ENCODE data around the gene RPTOR. TPM values are rescaled to one million over a fixed set of nuclear protein-coding genes. Genes with fewer than 3 reads are reported as not detected.

Gene RPTOR
- total RNA-seq, 4 donors from 2014 or later, result 47.6 to 56.9 (median 55.4) TPM

DNA sequence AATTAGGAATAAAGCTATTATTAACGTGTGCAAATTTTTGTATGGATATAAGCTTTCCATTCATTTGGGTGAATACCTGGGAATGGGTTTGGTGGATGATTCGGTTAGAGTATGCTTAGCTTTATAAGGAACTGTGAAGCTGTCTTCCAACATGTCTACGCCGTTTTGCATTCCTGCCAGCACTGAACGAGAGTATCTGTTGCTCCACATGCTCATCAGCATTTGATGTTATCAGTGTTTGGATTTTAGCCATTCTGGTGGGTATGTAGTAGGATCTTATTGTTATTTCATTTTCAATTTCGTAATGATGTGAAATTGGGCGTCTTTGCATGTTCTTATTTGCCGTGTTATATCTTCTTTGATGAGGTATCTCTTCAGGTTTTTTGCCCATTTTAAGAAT, 168.0 kb downstream of the RPTOR start:
- H3K4me3 ChIP-seq, result no peak overlapping the region
- no peak for TF ChIP-seq POLR2A (IDR thresholded peaks at IDR 0.05)
- TF ChIP-seq, protein P1, sequence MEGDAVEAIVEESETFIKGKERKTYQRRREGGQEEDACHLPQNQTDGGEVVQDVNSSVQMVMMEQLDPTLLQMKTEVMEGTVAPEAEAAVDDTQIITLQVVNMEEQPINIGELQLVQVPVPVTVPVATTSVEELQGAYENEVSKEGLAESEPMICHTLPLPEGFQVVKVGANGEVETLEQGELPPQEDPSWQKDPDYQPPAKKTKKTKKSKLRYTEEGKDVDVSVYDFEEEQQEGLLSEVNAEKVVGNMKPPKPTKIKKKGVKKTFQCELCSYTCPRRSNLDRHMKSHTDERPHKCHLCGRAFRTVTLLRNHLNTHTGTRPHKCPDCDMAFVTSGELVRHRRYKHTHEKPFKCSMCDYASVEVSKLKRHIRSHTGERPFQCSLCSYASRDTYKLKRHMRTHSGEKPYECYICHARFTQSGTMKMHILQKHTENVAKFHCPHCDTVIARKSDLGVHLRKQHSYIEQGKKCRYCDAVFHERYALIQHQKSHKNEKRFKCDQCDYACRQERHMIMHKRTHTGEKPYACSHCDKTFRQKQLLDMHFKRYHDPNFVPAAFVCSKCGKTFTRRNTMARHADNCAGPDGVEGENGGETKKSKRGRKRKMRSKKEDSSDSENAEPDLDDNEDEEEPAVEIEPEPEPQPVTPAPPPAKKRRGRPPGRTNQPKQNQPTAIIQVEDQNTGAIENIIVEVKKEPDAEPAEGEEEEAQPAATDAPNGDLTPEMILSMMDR (IDR thresholded peaks at IDR 0.05 in 4 of 5, conservative IDR thresholded peaks at IDR 0.05 in 1 of 5), result no peak
- peak overlapping the region in 2 of 4 donors; percentile 65 to 77 for H3K27ac ChIP-seq
- in situ Hi-C loops (cut with MboI; ENCODE audit: low sequenced_read_pairs in 4 of 4) (no loop called here), intact Hi-C loops (cut with DNase I; ENCODE audit: low total_unique reads) (no loop called here)
- peaks cover 20 to 24% of the 10 kb centered on the region in 2 donors for H3K4me1 ChIP-seq
- peaks cover 0 to 10% of the 10 kb centered on the region in 2 donors for H3K36me3 ChIP-seq
- H3K9me3 ChIP-seq, result no peaks in the 10 kb centered on the region
- DNase-seq (no peak), ATAC-seq (no peak)
- H3K27me3 ChIP-seq, result no peaks in the 10 kb centered on the region

DNA sequence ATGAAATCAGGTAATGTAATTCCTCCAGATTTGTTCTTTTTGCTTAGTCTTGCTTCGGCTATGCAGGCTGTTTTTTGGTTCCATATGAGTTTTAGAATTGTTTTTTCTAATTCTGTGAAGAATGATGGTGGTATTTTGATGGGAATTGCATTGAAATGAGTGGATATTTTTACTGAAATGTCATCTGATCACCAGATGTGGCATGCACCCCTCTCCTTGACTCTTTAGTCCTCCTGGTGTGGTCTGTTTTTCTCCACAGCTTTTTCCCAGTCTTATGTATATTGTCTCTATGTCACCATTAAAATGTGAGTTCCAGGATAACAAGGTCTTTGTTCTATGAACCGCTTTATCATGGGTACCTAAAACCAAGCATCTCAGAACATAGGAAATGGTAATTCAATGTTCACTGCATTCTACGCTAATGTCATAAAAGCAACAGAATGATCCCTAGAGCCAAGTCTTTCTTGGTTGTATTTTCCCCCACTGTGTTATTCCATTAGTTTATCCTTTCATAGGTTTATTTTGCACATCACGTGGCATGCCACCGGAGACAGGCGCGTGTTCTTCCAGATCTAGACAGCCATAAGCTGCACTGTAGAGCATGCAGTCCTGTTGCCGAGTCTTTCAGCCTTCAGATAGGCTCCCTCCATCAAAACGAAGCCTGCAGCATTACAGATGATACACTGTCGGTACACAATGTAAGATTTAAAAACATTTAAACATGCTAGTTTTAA, 172.5 kb downstream of the RPTOR start:
- Histone ChIP-seq H3K27me3 (no peaks in the 10 kb centered on the region), H3K9me3 (no peaks in the 10 kb centered on the region), H3K27ac (no peak overlapping the region), H3K4me3 (no peak overlapping the region), H3K36me3 (no peaks in the 10 kb centered on the region), H3K4me1 (peaks cover 18 to 22% of the 10 kb centered on the region in 2 donors)
- in situ Hi-C loops (cut with MboI; ENCODE audit: low sequenced_read_pairs in 4 of 4), result no loop called here
- no peak for DNase-seq
- intact Hi-C loops (cut with DNase I; ENCODE audit: low total_unique reads), result no loop called here
- no peak for TF ChIP-seq POLR2A (IDR thresholded peaks at IDR 0.05)
- no peak for ATAC-seq

DNA sequence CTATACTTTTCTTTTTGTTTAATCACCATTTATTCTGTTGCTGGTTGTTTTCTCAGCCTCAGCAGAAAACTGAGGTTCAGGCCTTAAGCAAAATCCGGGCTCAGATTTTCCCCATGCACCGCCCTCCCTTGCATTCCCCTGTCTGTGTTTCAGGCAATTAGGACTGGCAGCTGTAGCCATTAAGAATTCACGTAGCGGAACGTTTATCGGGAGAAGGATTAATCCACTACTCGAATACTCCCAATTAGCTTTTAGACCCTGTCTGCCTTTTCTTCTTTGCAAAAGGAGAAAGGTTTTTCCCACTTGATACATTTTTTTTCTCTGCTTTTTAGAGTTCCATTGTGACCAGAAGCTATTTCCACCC, 173.1 kb downstream of the RPTOR start:
- Histone ChIP-seq H3K27ac (no peak overlapping the region), H3K27me3 (no peaks in the 10 kb centered on the region), H3K9me3 (no peaks in the 10 kb centered on the region), H3K36me3 (no peaks in the 10 kb centered on the region), H3K4me3 (no peak overlapping the region), H3K4me1 (peaks cover 15 to 16% of the 10 kb centered on the region in 2 donors)
- intact Hi-C loops (cut with DNase I; ENCODE audit: low total_unique reads) (no loop called here), in situ Hi-C loops (cut with MboI; ENCODE audit: low sequenced_read_pairs in 4 of 4) (no loop called here)
- TF ChIP-seq POLR2A (IDR thresholded peaks at IDR 0.05), result no peak
- TF ChIP-seq, protein P1 (IDR thresholded peaks at IDR 0.05 in 4 of 5, conservative IDR thresholded peaks at IDR 0.05 in 1 of 5), result no peak
- no peak for DNase-seq
- ATAC-seq, result no peak

DNA sequence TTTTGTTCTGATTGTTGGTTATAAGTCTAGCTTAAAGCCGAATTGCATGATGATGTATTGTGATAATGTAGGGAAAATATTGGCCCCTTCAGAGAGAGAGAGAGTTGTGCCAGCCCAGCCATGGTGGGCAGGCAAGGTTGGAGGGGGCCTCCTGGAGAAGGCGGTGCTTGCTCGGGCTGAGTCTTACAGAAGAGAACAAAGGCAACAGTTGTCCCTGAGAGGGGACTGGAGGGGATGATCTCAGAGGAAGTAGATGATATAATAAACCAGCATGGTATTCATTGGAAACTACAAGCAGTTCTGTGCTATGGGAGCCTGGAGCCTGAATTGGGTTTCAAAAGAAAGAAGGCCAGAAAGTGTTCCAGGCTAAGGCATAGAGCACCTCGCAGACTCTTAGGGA, 173.8 kb downstream of the RPTOR start:
- no peak overlapping the region for H3K4me3 ChIP-seq
- no peak overlapping the region for H3K27ac ChIP-seq
- intact Hi-C loops (cut with DNase I; ENCODE audit: low total_unique reads) (no loop called here), in situ Hi-C loops (cut with MboI; ENCODE audit: low sequenced_read_pairs in 4 of 4) (no loop called here)
- H3K9me3 ChIP-seq, result no peaks in the 10 kb centered on the region
- H3K36me3 ChIP-seq, result no peaks in the 10 kb centered on the region
- peaks cover 10 to 12% of the 10 kb centered on the region in 2 donors for H3K4me1 ChIP-seq
- no peaks in the 10 kb centered on the region for H3K27me3 ChIP-seq
- DNase-seq (no peak), ATAC-seq (no peak)
- TF ChIP-seq POLR2A (IDR thresholded peaks at IDR 0.05), result no peak
- TF ChIP-seq, protein P1 (IDR thresholded peaks at IDR 0.05 in 4 of 5, conservative IDR thresholded peaks at IDR 0.05 in 1 of 5), result no peak

DNA sequence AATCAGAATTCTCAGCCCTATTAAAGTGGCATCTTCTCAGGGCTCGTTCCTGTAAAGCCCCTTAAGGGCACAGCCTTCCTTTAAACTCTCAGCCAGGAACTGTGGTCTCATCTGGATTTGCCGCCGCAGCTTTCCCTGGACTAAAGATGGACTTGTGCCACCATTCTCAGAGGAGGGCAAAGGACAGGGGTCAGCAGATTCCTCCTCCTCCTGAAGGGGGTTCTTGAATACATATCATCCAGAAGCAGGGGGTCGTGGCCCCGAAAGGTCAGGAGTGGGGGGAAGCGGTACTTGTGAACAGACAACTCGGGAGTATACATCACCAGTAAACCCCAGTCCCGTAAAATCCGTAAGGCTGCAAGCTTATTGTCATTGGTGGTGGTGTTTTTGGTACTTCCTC, 174.8 kb downstream of the RPTOR start:
- no peak overlapping the region for H3K4me3 ChIP-seq
- no peaks in the 10 kb centered on the region for H3K36me3 ChIP-seq
- H3K27ac ChIP-seq, result no peak overlapping the region
- no peaks in the 10 kb centered on the region for H3K27me3 ChIP-seq
- H3K4me1 ChIP-seq, result peaks cover 5 to 13% of the 10 kb centered on the region in 2 donors
- no peaks in the 10 kb centered on the region for H3K9me3 ChIP-seq
- TF ChIP-seq POLR2A (IDR thresholded peaks at IDR 0.05), result no peak
- TF ChIP-seq, protein P1 (IDR thresholded peaks at IDR 0.05 in 4 of 5, conservative IDR thresholded peaks at IDR 0.05 in 1 of 5), result no peak
- in situ Hi-C loops (cut with MboI; ENCODE audit: low sequenced_read_pairs in 4 of 4) (no loop called here), intact Hi-C loops (cut with DNase I; ENCODE audit: low total_unique reads) (no loop called here)
- DNase-seq (no peak), ATAC-seq (no peak)

Measured in gastrocnemius medialis (tissue), 4 donors.